Thoracic aorta (tissue), 2 donors: ENCODE data around the gene LY86. TPM values are rescaled to one million over a fixed set of nuclear protein-coding genes. Genes with fewer than 3 reads are reported as not detected.

Experiments used
- ATAC-seq: fragments of 150-250 bp; one replicate; pipeline ENCODE4 v1.8.0; 2017; ENCODE audit warnings: low read depth; ENCODE audit not compliant: insufficient number of reproducible peaks, low FRiP score
- DNase-seq: peaks from one replicate; pipeline ENCODE4 v3.0.0-alpha.2; 2020; ENCODE audit warnings: low spot score
- H3K27ac ChIP-seq, 2 donors: fragments of 200-600 bp; sonication (generic); 1 replicate in 1 of 2; 2 replicates in 1 of 2; pipeline ENCODE4 v1.5.1; 2016; ENCODE audit warnings: mild to moderate bottlenecking in 2 of 2, moderate library complexity in 2 of 2
- H3K27me3 ChIP-seq: fragments of 200-600 bp; sonication (generic); replicated peaks from 2 replicates; pipeline ENCODE4 v1.6.0; 2016; ENCODE audit warnings: mild to moderate bottlenecking; ENCODE audit not compliant: insufficient read depth
- H3K36me3 ChIP-seq: fragments of 200-600 bp; sonication (generic); one replicate; pipeline ENCODE4 v1.5.1; 2016
- H3K4me1 ChIP-seq, 2 donors: fragments of 200-600 bp; sonication (generic); 1 replicate in 1 of 2; 2 replicates in 1 of 2; pipeline versions ENCODE4 v1.5.1 to v1.6.0; 2016; ENCODE audit warnings: low read depth in 2 of 2, mild to moderate bottlenecking in 1 of 2; ENCODE audit not compliant: control insufficient read depth in 1 of 2
- H3K4me3 ChIP-seq: fragments of 200-600 bp; sonication (generic); 2 replicates; pipeline ENCODE4 v1.5.1; 2016; ENCODE audit warnings: mild to moderate bottlenecking
- H3K9me3 ChIP-seq: fragments of 200-600 bp; sonication (generic); 2 replicates; pipeline ENCODE4 v1.5.1; 2016
- CTCF ChIP-seq: fragments of 200-600 bp; sonication (generic); IDR thresholded peaks from one replicate; pipeline ENCODE4 v1.5.1; 2019; ENCODE audit warnings: antibody characterized with exemption
- total RNA-seq, 2 donors: library from RNA; depleted of rRNA; stranded (reverse); fragments of >200 nt; gene quantifications; one replicate each; pipeline versions ENCODE4 v1.1.0 to v1.2.3, GENCODE V29; 2016

Gene LY86
- total RNA-seq, 2 donors from 2014 or later, result 4.5 to 6.5 TPM

- Histone ChIP-seq H3K27me3 (no peaks in the 10 kb centered on the region), H3K4me3 (no peak overlapping the region), H3K27ac (peak overlapping the region in 1 of 2 donors; percentile 28), H3K36me3 (no peaks in the 10 kb centered on the region), H3K9me3 (no peaks in the 10 kb centered on the region), H3K4me1 (no peaks in the 10 kb centered on the region)
- ATAC-seq (no peak), DNase-seq (no peak)
- no peak for TF ChIP-seq CTCF
These were observed 3.4 kb downstream of the LY86 start for GRCh38 chr6:6591778-6592465.

GRCh38 chr6:6592826-6593475, 4.4 kb downstream of the LY86 start:
- TF ChIP-seq CTCF, result no peak
- H3K36me3 ChIP-seq, result no peaks in the 10 kb centered on the region
- no peaks in the 10 kb centered on the region for H3K27me3 ChIP-seq
- no peaks in the 10 kb centered on the region for H3K9me3 ChIP-seq
- ATAC-seq, result no peak
- no peaks in the 10 kb centered on the region for H3K4me1 ChIP-seq
- H3K4me3 ChIP-seq, result no peak overlapping the region
- no peak for DNase-seq
- H3K27ac ChIP-seq, result peak overlapping the region in 1 of 2 donors; percentile 28

- no peak for ATAC-seq
- no peaks in the 10 kb centered on the region for H3K36me3 ChIP-seq
- TF ChIP-seq CTCF, result no peak
- H3K4me3 ChIP-seq, result no peak overlapping the region
- H3K27ac ChIP-seq, result no peak overlapping the region
- no peaks in the 10 kb centered on the region for H3K27me3 ChIP-seq
- H3K9me3 ChIP-seq, result no peaks in the 10 kb centered on the region
- no peak for DNase-seq
- H3K4me1 ChIP-seq, result no peaks in the 10 kb centered on the region
These were observed 5.4 kb downstream of the LY86 start for GRCh38 chr6:6593867-6594468.

- Histone ChIP-seq H3K9me3 (no peaks in the 10 kb centered on the region), H3K27me3 (no peaks in the 10 kb centered on the region), H3K4me3 (no peak overlapping the region), H3K27ac (no peak overlapping the region), H3K36me3 (no peaks in the 10 kb centered on the region), H3K4me1 (no peaks in the 10 kb centered on the region)
- ATAC-seq, result no peak
- TF ChIP-seq CTCF, result no peak
- no peak for DNase-seq
These were observed 6.5 kb downstream of the LY86 start for GRCh38 chr6:6595025-6595424.

- Histone ChIP-seq H3K9me3 (no peaks in the 10 kb centered on the region), H3K27ac (no peak overlapping the region), H3K36me3 (no peaks in the 10 kb centered on the region), H3K27me3 (no peaks in the 10 kb centered on the region), H3K4me1 (no peaks in the 10 kb centered on the region), H3K4me3 (no peak overlapping the region)
- DNase-seq (no peak), ATAC-seq (no peak)
- no peak for TF ChIP-seq CTCF
These were observed 7.4 kb downstream of the LY86 start for GRCh38 chr6:6595952-6596351.
